Hepatocyte (in vitro differentiated cells): Measurements from ENCODE around the gene RHOF. TPM values are rescaled to one million over a fixed set of nuclear protein-coding genes. Genes with fewer than 3 reads are reported as not detected.

Experiments
- DNase-seq: peaks from one replicate; pipeline ENCODE4 v3.0.0-alpha.2; 2016; ENCODE audit warnings: low spot score
- H2AFZ ChIP-seq: fragments of 200-600 bp; sonication (generic); 2 replicates; pipeline ENCODE4 v1.6.0; 2016; ENCODE audit warnings: antibody characterized with exemption, mild to moderate bottlenecking
- H3K27ac ChIP-seq: fragments of 200-600 bp; sonication (generic); 2 replicates; pipeline ENCODE4 v1.5.1; 2016; ENCODE audit warnings: mild to moderate bottlenecking
- H3K27me3 ChIP-seq: fragments of 200-600 bp; sonication (generic); 2 replicates; pipeline ENCODE4 v1.6.1; 2016
- H3K36me3 ChIP-seq: fragments of 200-600 bp; sonication (generic); replicated peaks from 2 replicates; pipeline ENCODE4 v1.5.1; 2016; ENCODE audit warnings: low read depth; ENCODE audit not compliant: insufficient read depth
- H3K4me1 ChIP-seq: fragments of 200-600 bp; sonication (generic); 2 replicates; pipeline ENCODE4 v1.5.1; 2016; ENCODE audit warnings: mild to moderate bottlenecking, moderate library complexity; ENCODE audit not compliant: insufficient read depth
- H3K4me2 ChIP-seq: fragments of 200-600 bp; sonication (generic); 2 replicates; pipeline ENCODE4 v1.6.0; 2016
- H3K4me3 ChIP-seq: fragments of 200-600 bp; sonication (generic); 2 replicates; pipeline ENCODE4 v1.5.1; 2016; ENCODE audit warnings: mild to moderate bottlenecking
- H3K79me2 ChIP-seq: fragments of 200-600 bp; sonication (generic); 2 replicates; pipeline ENCODE4 v1.6.0; 2017; ENCODE audit warnings: mild to moderate bottlenecking
- H3K9me2 ChIP-seq: fragments of 200-600 bp; sonication (generic); replicated peaks from 2 replicates; pipeline ENCODE4 v1.6.0; 2017; ENCODE audit warnings: mild to moderate bottlenecking; ENCODE audit not compliant: insufficient read depth
- H3K9me3 ChIP-seq: fragments of 200-600 bp; sonication (generic); 2 replicates; pipeline ENCODE4 v1.5.1; 2016; ENCODE audit warnings: low read depth, mild to moderate bottlenecking
- H4K20me1 ChIP-seq: fragments of 200-600 bp; sonication (generic); 2 replicates; pipeline ENCODE4 v1.6.0; 2016; ENCODE audit warnings: mild to moderate bottlenecking; ENCODE audit not compliant: insufficient read depth, poor library complexity, severe bottlenecking
- EZH2 ChIP-seq: fragments of 200-600 bp; sonication (generic); IDR thresholded peaks from 2 replicates; pipeline ENCODE4 v1.6.1; 2016; ENCODE audit warnings: antibody characterized with exemption, mild to moderate bottlenecking, borderline replicate concordance
- EZH2phosphoT487 ChIP-seq: fragments of 200-600 bp; sonication (generic); IDR thresholded peaks from one replicate; pipeline ENCODE4 v1.6.1; 2018; ENCODE audit warnings: antibody characterized with exemption, mild to moderate bottlenecking, low read depth, moderate library complexity; ENCODE audit not compliant: unreplicated experiment, severe bottlenecking
- WGBS: methylation state at CpG from one replicate; pipeline ENCODE4 v1.1.6; 2016; ENCODE audit warnings: low lambda C conversion rate; ENCODE audit errors: missing lambda C conversion rate; 5-methylcytosine and 5-hydroxymethylcytosine counted together
- polyA plus RNA-seq: library from polyadenylated mRNA; unstranded; fragments of >200 nt; fragmentation: Nextera tagmentation; extraction: Ambion mirVana; gene quantifications from 2 replicates; pipeline ENCODE4 v1.2.1, GENCODE V29; 2016
- total RNA-seq: library from RNA; depleted of rRNA; stranded (reverse); fragments of >200 nt; gene quantifications from 2 replicates; pipeline ENCODE4 v1.2.3, GENCODE V29; 2014
- TF ChIP-seq, protein P1 (sequence below): fragments of 200-600 bp; sonication (generic); IDR thresholded peaks from 2 replicates; pipeline ENCODE4 v1.5.1; 2016; ENCODE audit warnings: antibody characterized with exemption, mild to moderate bottlenecking; ENCODE audit not compliant: poor library complexity

RHOF gene
- total and polyA plus RNA-seq, 2 experiments from 2014 or later: 40.4 to 45.3 TPM

GRCh38 chr12:121823101-121823726 lies 29.7 kb upstream of the RHOF start:
- 95% methylated on average over 23 of the region's 36 CpGs for WGBS
- no peaks in the 10 kb centered on the region for H3K36me3 ChIP-seq
- H3K4me3 ChIP-seq: no peak overlapping the region
- no peaks in the 10 kb centered on the region for H3K27me3 ChIP-seq
- H3K4me1 ChIP-seq: no peaks in the 10 kb centered on the region
- no peaks in the 10 kb centered on the region for H3K79me2 ChIP-seq
- H4K20me1 ChIP-seq: no peaks in the 10 kb centered on the region
- no peak overlapping the region for H3K27ac ChIP-seq
- TF ChIP-seq EZH2 (no peak), EZH2phosphoT487 (no peak)
- TF ChIP-seq, protein P1, sequence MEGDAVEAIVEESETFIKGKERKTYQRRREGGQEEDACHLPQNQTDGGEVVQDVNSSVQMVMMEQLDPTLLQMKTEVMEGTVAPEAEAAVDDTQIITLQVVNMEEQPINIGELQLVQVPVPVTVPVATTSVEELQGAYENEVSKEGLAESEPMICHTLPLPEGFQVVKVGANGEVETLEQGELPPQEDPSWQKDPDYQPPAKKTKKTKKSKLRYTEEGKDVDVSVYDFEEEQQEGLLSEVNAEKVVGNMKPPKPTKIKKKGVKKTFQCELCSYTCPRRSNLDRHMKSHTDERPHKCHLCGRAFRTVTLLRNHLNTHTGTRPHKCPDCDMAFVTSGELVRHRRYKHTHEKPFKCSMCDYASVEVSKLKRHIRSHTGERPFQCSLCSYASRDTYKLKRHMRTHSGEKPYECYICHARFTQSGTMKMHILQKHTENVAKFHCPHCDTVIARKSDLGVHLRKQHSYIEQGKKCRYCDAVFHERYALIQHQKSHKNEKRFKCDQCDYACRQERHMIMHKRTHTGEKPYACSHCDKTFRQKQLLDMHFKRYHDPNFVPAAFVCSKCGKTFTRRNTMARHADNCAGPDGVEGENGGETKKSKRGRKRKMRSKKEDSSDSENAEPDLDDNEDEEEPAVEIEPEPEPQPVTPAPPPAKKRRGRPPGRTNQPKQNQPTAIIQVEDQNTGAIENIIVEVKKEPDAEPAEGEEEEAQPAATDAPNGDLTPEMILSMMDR: peak; percentile 16
- H3K9me3 ChIP-seq: no peaks in the 10 kb centered on the region
- no peak overlapping the region for H3K4me2 ChIP-seq
- no peaks in the 10 kb centered on the region for H3K9me2 ChIP-seq
- DNase-seq: no peak
- no peak overlapping the region for H2AFZ ChIP-seq

- TF ChIP-seq, protein P1: no peak
- TF ChIP-seq EZH2: no peak
- no peak for TF ChIP-seq EZH2phosphoT487
- no peak for DNase-seq
- Histone ChIP-seq H3K4me1 (no peaks in the 10 kb centered on the region), H3K27me3 (no peaks in the 10 kb centered on the region), H4K20me1 (no peaks in the 10 kb centered on the region), H3K36me3 (peaks cover 4% of the 10 kb centered on the region), H2AFZ (no peak overlapping the region), H3K9me3 (no peaks in the 10 kb centered on the region), H3K9me2 (no peaks in the 10 kb centered on the region), H3K27ac (no peak overlapping the region), H3K4me3 (no peak overlapping the region), H3K4me2 (no peak overlapping the region), H3K79me2 (no peaks in the 10 kb centered on the region)
- WGBS: 96% methylated on average over 18 of the region's 39 CpGs
Measured at GRCh38 chr12:121822393-121823100, 29.1 kb upstream of the RHOF start.

DNA sequence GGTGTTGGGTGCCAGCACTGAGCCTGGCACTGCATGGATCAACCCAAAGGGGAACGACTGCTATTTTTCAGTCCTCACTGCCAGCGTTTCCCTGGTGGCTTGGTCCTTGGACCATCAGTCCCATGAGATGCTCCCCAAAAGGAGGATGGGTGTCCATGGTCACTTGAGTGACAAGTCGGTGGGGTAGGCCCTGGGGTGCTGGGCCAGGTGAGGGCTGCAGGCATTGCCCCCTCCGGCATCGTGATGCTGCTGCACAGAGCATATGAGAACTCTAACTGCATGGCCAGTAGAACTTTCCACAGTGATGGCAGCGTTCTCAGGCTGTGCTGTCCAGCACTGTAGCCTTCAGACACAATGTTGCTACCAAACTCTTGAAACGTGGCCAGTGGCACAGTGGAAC lies 26.6 kb upstream of the RHOF start:
- peaks cover 11% of the 10 kb centered on the region for H3K79me2 ChIP-seq
- TF ChIP-seq, protein P1: no peak
- no peak for TF ChIP-seq EZH2phosphoT487
- no peak for TF ChIP-seq EZH2
- 96% methylated on average over 7 of the region's 7 CpGs for WGBS
- no peaks in the 10 kb centered on the region for H3K9me3 ChIP-seq
- DNase-seq: no peak
- H3K9me2 ChIP-seq: no peaks in the 10 kb centered on the region
- H3K36me3 ChIP-seq: peaks cover 4% of the 10 kb centered on the region
- no peak overlapping the region for H3K4me3 ChIP-seq
- H3K27me3 ChIP-seq: no peaks in the 10 kb centered on the region
- no peak overlapping the region for H2AFZ ChIP-seq
- no peaks in the 10 kb centered on the region for H4K20me1 ChIP-seq
- H3K4me1 ChIP-seq: no peaks in the 10 kb centered on the region
- H3K4me2 ChIP-seq: no peak overlapping the region
- H3K27ac ChIP-seq: no peak overlapping the region
